Nephron (organoid): ENCODE data around the gene ZG16B.

Source experiments
- H3K27ac Mint-ChIP-seq, 3 experiments: 2 replicates each; pipeline ENCODE4 v1.8.0; 2020; ENCODE audit warnings: mixed read lengths in 3 of 3, mild to moderate bottlenecking in 2 of 3, moderate library complexity in 1 of 3
- H3K27me3 Mint-ChIP-seq: 2 replicates; pipeline ENCODE4 v1.8.0; 2021; ENCODE audit warnings: low read depth, mild to moderate bottlenecking, moderate library complexity, mixed read lengths
- H3K36me3 Mint-ChIP-seq: 2 replicates; pipeline ENCODE4 v1.8.0; 2020; ENCODE audit warnings: low read depth, mixed read lengths
- H3K4me1 Mint-ChIP-seq: 2 replicates; pipeline ENCODE4 v1.8.0; 2020; ENCODE audit warnings: mixed read lengths
- H3K4me3 Mint-ChIP-seq, 3 experiments: 2 replicates each; pipeline ENCODE4 v1.8.0; 2020; ENCODE audit warnings: mild to moderate bottlenecking in 3 of 3, mixed read lengths in 3 of 3, moderate library complexity in 2 of 3
- H3K9me3 Mint-ChIP-seq: 2 replicates; pipeline ENCODE4 v1.8.0; 2020; ENCODE audit warnings: mixed read lengths
- CTCF ChIP-seq, 3 experiments: fragments of 200-600 bp; sonication (generic); IDR thresholded peaks; one replicate each; pipeline ENCODE4 v1.5.0; 2021; ENCODE audit warnings: antibody characterized with exemption in 3 of 3; ENCODE audit not compliant: unreplicated experiment in 3 of 3

ZG16B gene

GRCh38 chr16:2790631-2791030 is 39.5 kb upstream of the ZG16B start:
- no peaks in the 10 kb centered on the region for H3K36me3 Mint-ChIP-seq
- H3K9me3 Mint-ChIP-seq = no peaks in the 10 kb centered on the region
- no peak overlapping the region for H3K4me3 Mint-ChIP-seq
- TF ChIP-seq CTCF (IDR thresholded peaks at IDR 0.05; ENCODE audit: unreplicated experiment in 3 of 3) = no peak
- no peaks in the 10 kb centered on the region for H3K4me1 Mint-ChIP-seq
- H3K27me3 Mint-ChIP-seq = peaks cover 34% of the 10 kb centered on the region
- H3K27ac Mint-ChIP-seq = no peak overlapping the region

DNA sequence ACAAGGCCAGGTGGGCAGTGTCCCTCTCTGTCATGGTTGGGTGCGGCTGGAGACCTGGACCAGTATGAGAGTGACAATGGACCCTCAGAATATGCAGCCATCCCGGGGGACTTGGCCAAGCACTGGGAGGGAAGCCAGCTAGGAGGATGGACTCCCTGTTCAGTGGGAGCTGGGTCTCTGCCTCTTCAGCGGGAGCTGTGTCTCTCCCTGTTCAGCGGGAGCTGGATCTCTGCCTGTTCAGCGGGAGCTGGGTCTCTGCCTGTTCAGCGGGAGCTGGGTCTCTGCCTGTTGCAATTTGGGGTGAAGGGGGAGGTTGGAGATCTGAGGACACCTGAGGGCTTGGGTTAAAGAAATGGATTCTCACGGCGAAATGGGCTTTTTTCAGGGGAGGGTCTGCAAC is 38.9 kb upstream of the ZG16B start:
- TF ChIP-seq CTCF (IDR thresholded peaks at IDR 0.05; ENCODE audit: unreplicated experiment in 3 of 3) = no peak
- Mint-ChIP-seq H3K4me1 (peaks cover 4% of the 10 kb centered on the region), H3K36me3 (no peaks in the 10 kb centered on the region), H3K27me3 (peaks cover 38% of the 10 kb centered on the region), H3K27ac (no peak overlapping the region), H3K9me3 (no peaks in the 10 kb centered on the region), H3K4me3 (no peak overlapping the region)

DNA sequence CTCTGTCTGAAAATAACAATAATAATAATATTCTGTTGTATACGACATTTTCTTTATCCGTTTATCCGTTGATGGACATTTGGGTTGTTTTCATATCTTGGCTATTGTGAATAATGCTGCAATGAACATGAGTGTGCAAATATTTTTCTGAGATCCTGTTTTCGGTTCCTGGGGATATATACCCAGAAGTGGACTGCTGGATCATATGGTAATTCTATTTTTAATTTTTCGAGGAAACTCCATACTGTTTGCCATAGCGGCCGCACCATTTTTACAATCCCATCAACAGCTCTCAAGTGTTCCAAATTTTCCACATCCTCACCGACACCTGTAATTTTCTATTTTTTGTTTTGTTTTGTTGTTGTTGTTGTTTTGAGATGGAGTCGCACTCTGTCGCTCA is 37.2 kb upstream of the ZG16B start:
- Mint-ChIP-seq H3K4me3 (no peak overlapping the region), H3K27ac (no peak overlapping the region), H3K27me3 (peaks cover 34% of the 10 kb centered on the region), H3K4me1 (peaks cover 8% of the 10 kb centered on the region), H3K36me3 (no peaks in the 10 kb centered on the region), H3K9me3 (no peaks in the 10 kb centered on the region)
- no peak for TF ChIP-seq CTCF (IDR thresholded peaks at IDR 0.05; ENCODE audit: unreplicated experiment in 3 of 3)

GRCh38 chr16:2795395-2796143 is 34.5 kb upstream of the ZG16B start:
- H3K27me3 Mint-ChIP-seq = peaks cover 29% of the 10 kb centered on the region
- peaks cover 2% of the 10 kb centered on the region for H3K9me3 Mint-ChIP-seq
- H3K4me3 Mint-ChIP-seq = no peak overlapping the region
- H3K4me1 Mint-ChIP-seq = peaks cover 8% of the 10 kb centered on the region
- H3K27ac Mint-ChIP-seq = no peak overlapping the region
- TF ChIP-seq CTCF (IDR thresholded peaks at IDR 0.05; ENCODE audit: unreplicated experiment in 3 of 3) = no peak
- no peaks in the 10 kb centered on the region for H3K36me3 Mint-ChIP-seq

DNA sequence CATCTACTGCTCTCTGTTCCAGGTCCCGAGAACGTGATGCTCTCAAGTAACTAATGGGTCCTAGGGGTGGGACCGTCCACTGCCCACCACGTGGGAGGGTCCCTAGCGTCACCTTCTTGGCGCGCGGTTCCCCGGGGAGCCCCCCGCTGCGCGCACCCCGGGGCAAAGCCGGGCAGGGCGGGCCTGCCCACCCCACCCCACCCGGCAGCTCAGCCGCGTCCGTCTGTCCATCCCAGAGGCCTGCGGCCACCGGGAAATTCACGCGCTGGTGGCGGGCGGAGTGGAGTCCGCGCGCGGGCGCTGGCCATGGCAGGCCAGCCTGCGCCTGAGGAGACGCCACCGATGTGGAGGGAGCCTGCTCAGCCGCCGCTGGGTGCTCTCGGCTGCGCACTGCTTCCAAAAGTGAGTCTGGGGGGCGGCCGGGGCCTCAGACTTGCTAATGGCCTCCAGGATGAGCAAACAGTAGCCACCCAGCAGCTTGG is 31.3 kb upstream of the ZG16B start:
- H3K4me3 Mint-ChIP-seq = no peak overlapping the region
- TF ChIP-seq CTCF (IDR thresholded peaks at IDR 0.05; ENCODE audit: unreplicated experiment in 3 of 3) = no peak
- peaks cover 8% of the 10 kb centered on the region for H3K4me1 Mint-ChIP-seq
- H3K27me3 Mint-ChIP-seq = peaks cover 9% of the 10 kb centered on the region
- peaks cover 10% of the 10 kb centered on the region for H3K9me3 Mint-ChIP-seq
- peaks cover 2% of the 10 kb centered on the region for H3K36me3 Mint-ChIP-seq
- H3K27ac Mint-ChIP-seq = no peak overlapping the region
